Keratinocyte (primary cell): Measurements from ENCODE around the gene MAP2K4. TPM values are rescaled to one million over a fixed set of nuclear protein-coding genes. Genes with fewer than 3 reads are reported as not detected.

ENCODE experiments used
- DNase-seq: peaks from one replicate; pipeline ENCODE4 v3.0.0-alpha.2; 2011; ENCODE audit warnings: low read depth, missing footprints, low spot score
- FAIRE-seq: peaks from 2 replicates; lab custom pipeline; 2011; peaks lifted over from hg19 to GRCh38; lab: Jason Lieb, UNC
- H2AFZ ChIP-seq: 2 replicates; pipeline ENCODE4 v1.6.0; 2012; ENCODE audit warnings: low read length, control low read depth, inconsistent platforms; ENCODE audit not compliant: control insufficient read depth
- H3K27ac ChIP-seq: 2 replicates; pipeline ENCODE4 v1.5.1; 2011; ENCODE audit warnings: low read length; ENCODE audit not compliant: control insufficient read depth, insufficient read depth
- H3K27me3 ChIP-seq: 3 replicates; pipeline ENCODE4 v1.6.0; 2011; ENCODE audit warnings: low read length; ENCODE audit not compliant: control insufficient read depth, insufficient read depth; ENCODE audit errors: extremely low read depth
- H3K36me3 ChIP-seq, 2 experiments: 2 replicates in 1 of 2; 3 replicates in 1 of 2; pipeline ENCODE4 v1.5.1; 2011; ENCODE audit warnings: low read length in 2 of 2, mild to moderate bottlenecking in 1 of 2; ENCODE audit not compliant: control insufficient read depth in 2 of 2, insufficient read depth in 2 of 2; ENCODE audit errors: extremely low read depth in 1 of 2
- H3K4me1 ChIP-seq: 3 replicates; pipeline ENCODE4 v1.5.1; 2011; ENCODE audit warnings: low read length; ENCODE audit not compliant: control insufficient read depth, insufficient read depth; ENCODE audit errors: extremely low read depth
- H3K4me2 ChIP-seq: 3 replicates; pipeline ENCODE4 v1.6.0; 2011; ENCODE audit warnings: low read depth, low read length; ENCODE audit not compliant: control insufficient read depth, insufficient read depth; ENCODE audit errors: extremely low read depth
- H3K4me3 ChIP-seq, 3 experiments: fragments of 200-600 bp in 1 of 3; sonication (generic) in 1 of 3; 2 replicates in 2 of 3; 3 replicates in 1 of 3; pipeline ENCODE4 v1.5.1; 2011 to 2016; ENCODE audit warnings: low read length in 3 of 3, mild to moderate bottlenecking in 3 of 3, control low read depth in 2 of 3, inconsistent platforms in 1 of 3, low read depth in 1 of 3, mixed read lengths in 1 of 3, mixed run types in 1 of 3, moderate library complexity in 1 of 3; ENCODE audit not compliant: control insufficient read depth in 2 of 3, insufficient read depth in 2 of 3; ENCODE audit errors: extremely low read depth in 1 of 3
- H3K79me2 ChIP-seq: 2 replicates; pipeline ENCODE4 v1.6.0; 2012; ENCODE audit warnings: low read length; ENCODE audit not compliant: control insufficient read depth, insufficient read depth
- H3K9ac ChIP-seq: 3 replicates; pipeline ENCODE4 v1.6.0; 2011; ENCODE audit warnings: low read length; ENCODE audit not compliant: control insufficient read depth, insufficient read depth; ENCODE audit errors: extremely low read depth
- H3K9me1 ChIP-seq: 3 replicates; pipeline ENCODE4 v1.6.0; 2011; ENCODE audit warnings: low read length; ENCODE audit not compliant: control insufficient read depth, insufficient read depth; ENCODE audit errors: extremely low read depth
- H3K9me3 ChIP-seq: 2 replicates; pipeline ENCODE4 v1.5.1; 2012; ENCODE audit warnings: low read depth, low read length; ENCODE audit not compliant: control insufficient read depth
- H4K20me1 ChIP-seq: 3 replicates; pipeline ENCODE4 v1.6.0; 2011; ENCODE audit warnings: low read length; ENCODE audit not compliant: control insufficient read depth, insufficient read depth; ENCODE audit errors: extremely low read depth
- EZH2 ChIP-seq: IDR thresholded peaks from one replicate; pipeline ENCODE4 v1.6.1; 2012; ENCODE audit warnings: inconsistent platforms, mild to moderate bottlenecking, low read length, moderate library complexity
- dilution Hi-C: fragments of 300-500 bp; cut with MboI; formaldehyde crosslinking; loops from one replicate; pipeline ENCODE4 v1.7.0; 2020; ENCODE audit warnings: low sequenced_read_pairs; ENCODE audit not compliant: extremely low pct_ligation_motif_present
- polyA plus RNA-seq, 5 experiments: library from polyadenylated mRNA; depleted of rRNA in 3 of 5; stranded (reverse) in 3 of 5; stranded (forward) in 1 of 5; unstranded in 1 of 5; fragments of >200 nt; gene quantifications; 1 replicate in 1 of 5; 2 replicates in 3 of 5; 3 replicates in 1 of 5; pipeline versions ENCODE4 v1.2.1 to v1.2.3, GENCODE V29; 2011 to 2012; ENCODE audit warnings: missing spikeins in 2 of 5, low read depth in 1 of 5, low replicate concordance in 1 of 5
- TF ChIP-seq, protein P1 (sequence below), 3 experiments: IDR thresholded peaks in 1 of 3; conservative IDR thresholded peaks in 1 of 3; optimal IDR thresholded peaks in 1 of 3; 2 replicates in 2 of 3; 3 replicates in 1 of 3; pipeline versions ENCODE3 to v1.5.1; 2011; ENCODE audit warnings: low read length in 3 of 3, mild to moderate bottlenecking in 3 of 3, moderate library complexity in 2 of 3, control low read depth in 1 of 3, inconsistent platforms in 1 of 3; ENCODE audit not compliant: insufficient read depth in 2 of 3; ENCODE audit errors: extremely low read depth in 1 of 3

The MAP2K4 gene
- polyA plus RNA-seq, 1 donor (not counting 4 experiments of a cell fraction or from before 2014, with no cell fraction given): 37.3 TPM

DNA sequence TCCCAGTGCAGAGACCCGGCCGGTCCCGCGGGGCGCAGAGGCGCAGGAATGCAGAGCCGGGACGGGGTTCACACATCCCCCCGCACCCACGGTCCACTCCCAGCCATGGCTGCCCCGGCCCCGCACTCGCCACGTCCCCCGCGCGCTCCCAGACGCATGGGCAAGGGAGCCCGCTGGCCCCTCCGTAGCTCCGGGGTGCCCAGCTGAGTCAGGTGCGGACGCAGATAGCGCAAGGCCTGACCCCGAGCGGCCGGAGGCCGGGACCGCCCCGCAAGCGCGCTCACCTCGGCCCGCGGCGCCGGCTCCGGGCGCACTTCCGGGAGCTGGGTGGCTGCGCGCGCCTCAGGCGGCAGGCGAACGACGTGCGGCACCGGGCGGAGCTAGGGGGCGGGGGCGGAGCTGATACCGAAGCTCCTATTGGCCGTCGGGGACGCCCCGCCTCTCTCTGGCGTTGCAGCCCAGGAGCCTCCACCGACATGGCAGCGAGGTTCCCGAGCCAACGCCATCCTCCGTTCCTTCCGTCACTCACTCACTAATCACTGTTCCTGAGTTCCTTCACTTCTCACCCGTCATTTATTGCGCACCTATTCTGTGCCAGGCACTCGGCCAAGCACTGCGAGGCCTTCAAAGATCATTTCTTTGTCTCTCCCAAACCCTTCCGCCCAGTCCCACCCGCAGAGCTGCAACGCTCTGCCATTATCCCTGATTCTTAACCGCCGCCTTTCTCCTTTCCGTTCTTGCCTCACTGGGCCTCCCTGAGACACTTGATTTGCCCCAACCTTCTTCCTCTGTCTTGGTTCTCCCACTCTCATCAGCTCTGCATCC is 23.3 kb upstream of the MAP2K4 start, which contains the start of gene ZNF18:
Gene ZNF18, minus strand, starts transcription at position 329 of the 825 bp plus-strand sequence. CDS start 4,646 bp downstream, outside the sequence.
- Histone ChIP-seq H3K4me2 (peak within 1 kb of the TSS; percentile 94), H3K9ac (peak within 1 kb of the TSS; percentile 84), H2AFZ (peak within 1 kb of the TSS; percentile 94), H3K9me1 (no peaks in the 10 kb centered on the region), H3K4me3 (peak within 1 kb of the TSS; percentile 78 to 88 (median 86)), H3K36me3 (no peaks in the 10 kb centered on the region), H3K9me3 (no peaks in the 10 kb centered on the region), H3K4me1 (peaks cover 6% of the 10 kb centered on the region), H4K20me1 (no peaks in the 10 kb centered on the region), H3K27me3 (no peaks in the 10 kb centered on the region), H3K27ac (peak within 1 kb of the TSS; percentile 78), H3K79me2 (peaks cover 2% of the 10 kb centered on the region)
- FAIRE-seq (peak; percentile 48), DNase-seq (no peak)
- TF ChIP-seq, protein P1, sequence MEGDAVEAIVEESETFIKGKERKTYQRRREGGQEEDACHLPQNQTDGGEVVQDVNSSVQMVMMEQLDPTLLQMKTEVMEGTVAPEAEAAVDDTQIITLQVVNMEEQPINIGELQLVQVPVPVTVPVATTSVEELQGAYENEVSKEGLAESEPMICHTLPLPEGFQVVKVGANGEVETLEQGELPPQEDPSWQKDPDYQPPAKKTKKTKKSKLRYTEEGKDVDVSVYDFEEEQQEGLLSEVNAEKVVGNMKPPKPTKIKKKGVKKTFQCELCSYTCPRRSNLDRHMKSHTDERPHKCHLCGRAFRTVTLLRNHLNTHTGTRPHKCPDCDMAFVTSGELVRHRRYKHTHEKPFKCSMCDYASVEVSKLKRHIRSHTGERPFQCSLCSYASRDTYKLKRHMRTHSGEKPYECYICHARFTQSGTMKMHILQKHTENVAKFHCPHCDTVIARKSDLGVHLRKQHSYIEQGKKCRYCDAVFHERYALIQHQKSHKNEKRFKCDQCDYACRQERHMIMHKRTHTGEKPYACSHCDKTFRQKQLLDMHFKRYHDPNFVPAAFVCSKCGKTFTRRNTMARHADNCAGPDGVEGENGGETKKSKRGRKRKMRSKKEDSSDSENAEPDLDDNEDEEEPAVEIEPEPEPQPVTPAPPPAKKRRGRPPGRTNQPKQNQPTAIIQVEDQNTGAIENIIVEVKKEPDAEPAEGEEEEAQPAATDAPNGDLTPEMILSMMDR (optimal IDR thresholded peaks at IDR 0.05 in 1 of 3, IDR thresholded peaks at IDR 0.05 in 1 of 3, conservative IDR thresholded peaks at IDR 0.05 in 1 of 3; ENCODE audit: extremely low read depth in 1 of 3, insufficient read depth in 2 of 3, low read length in 3 of 3): no peak
- TF ChIP-seq EZH2: no peak
- dilution Hi-C loops: no loop called here

DNA sequence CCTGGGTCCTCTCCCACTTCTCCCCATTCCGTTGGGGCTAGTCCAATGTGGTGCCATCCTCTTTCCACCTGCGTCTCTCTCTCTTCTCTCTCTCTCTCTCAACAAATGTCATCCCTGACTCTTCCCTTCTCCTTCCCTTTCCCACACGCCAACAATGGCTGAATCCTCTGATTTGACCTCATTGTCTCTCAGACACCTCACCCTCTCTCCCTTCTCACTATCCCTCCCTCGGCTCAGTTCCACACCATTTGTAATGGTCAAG is 22.8 kb upstream of the MAP2K4 start:
- FAIRE-seq: no peak

More for the DNA sequence above, 22.8 kb upstream of the MAP2K4 start:
- Histone ChIP-seq H3K4me1 (peaks cover 6% of the 10 kb centered on the region), H3K9me3 (no peaks in the 10 kb centered on the region), H3K9me1 (no peaks in the 10 kb centered on the region), H3K27ac (peak overlapping the region; percentile 77), H2AFZ (peak overlapping the region; percentile 94), H4K20me1 (no peaks in the 10 kb centered on the region), H3K9ac (peak overlapping the region; percentile 84), H3K36me3 (no peaks in the 10 kb centered on the region), H3K4me3 (peak overlapping the region; percentile 78 to 88 (median 86)), H3K4me2 (peak overlapping the region; percentile 94), H3K79me2 (peaks cover 2% of the 10 kb centered on the region), H3K27me3 (no peaks in the 10 kb centered on the region)
- DNase-seq: no peak
- dilution Hi-C loops: no loop called here
- TF ChIP-seq, protein P1 (optimal IDR thresholded peaks at IDR 0.05 in 1 of 3, IDR thresholded peaks at IDR 0.05 in 1 of 3, conservative IDR thresholded peaks at IDR 0.05 in 1 of 3; ENCODE audit: extremely low read depth in 1 of 3, insufficient read depth in 2 of 3, low read length in 3 of 3): no peak
- no peak for TF ChIP-seq EZH2
